HCT116 (cell line): ENCODE measurements around the gene RAD52. TPM values are rescaled to one million over a fixed set of nuclear protein-coding genes. Genes with fewer than 3 reads are reported as not detected.

Source experiments
- ATAC-seq: fragments of 200-7000 bp; cut with Tn5 transposase; 2 replicates; pipeline ENCODE4 v1.9.1; 2020; ENCODE audit warnings: mild to moderate bottlenecking, moderate library complexity
- BruUV-seq: library from RNA; stranded (reverse); fragments of 400-500 nt; replicated peaks from 2 replicates; lab custom pipeline; 2021; lab: Mats Ljungman, UMichigan
- CTCF ChIA-PET: fragments of 300-600 bp; sonication (Branson Sonifier 250); formaldehyde crosslinking; loops from one replicate; lab custom pipeline; 2021; ENCODE audit warnings: antibody characterized with exemption; lab: Charles Lee
- POLR2A ChIA-PET: fragments of 300-600, 350-600 bp; sonication (Branson Sonifier 250); formaldehyde crosslinking; loops from one replicate; lab custom pipeline; 2021; ENCODE audit warnings: antibody characterized with exemption; lab: Charles Lee
- RAD21 ChIA-PET, 2 experiments: fragments of 300-600 bp; sonication (Branson Sonifier 250); formaldehyde crosslinking; loops; one replicate each; lab custom pipeline; 2023; ENCODE audit warnings: low total read pairs in 2 of 2; ENCODE audit not compliant: uncharacterized antibody in 2 of 2, unreplicated experiment in 2 of 2, low non-redundant PET in 1 of 2; lab: Charles Lee
- DNase-seq: peaks from one replicate; pipeline ENCODE4 v3.0.0-alpha.2; 2010; ENCODE audit warnings: low read depth, low spot score
- H2AFZ ChIP-seq: fragments of 200-600 bp; shearing (Covaris generic), sonication (generic); 2 replicates; pipeline ENCODE4 v1.6.1; 2017; ENCODE audit warnings: low read depth, mixed run types, mixed read lengths, antibody characterized with exemption, low read length; ENCODE audit not compliant: poor library complexity, severe bottlenecking
- H3K27ac ChIP-seq: 2 replicates; pipeline ENCODE4 v1.5.1; 2012; ENCODE audit warnings: low read depth, low read length
- H3K27me3 ChIP-seq: fragments of 200-600 bp; sonication (generic); 2 replicates; pipeline ENCODE4 v1.6.1; 2016; ENCODE audit warnings: mixed run types, low read length, mixed read lengths; ENCODE audit not compliant: insufficient read depth
- H3K36me3 ChIP-seq, 2 experiments: fragments of 200-500 bp in 1 of 2; fragments of 200-600 bp in 1 of 2; sonication (Bioruptor generic) in 1 of 2; sonication (generic) in 1 of 2; 2 replicates each; pipeline versions ENCODE4 v1.5.1 to v1.6.1; 2014 to 2016; ENCODE audit warnings: low read length in 2 of 2, inconsistent platforms in 1 of 2, mixed read lengths in 1 of 2, mixed run types in 1 of 2; ENCODE audit not compliant: insufficient read depth in 2 of 2, control insufficient read depth in 1 of 2
- H3K4me1 ChIP-seq, 2 experiments: fragments of 200-600 bp in 1 of 2; sonication (generic) in 1 of 2; 2 replicates each; pipeline versions ENCODE4 v1.5.1 to v1.6.1; 2012 to 2017; ENCODE audit warnings: low read length in 2 of 2, inconsistent platforms in 1 of 2, mild to moderate bottlenecking in 1 of 2, mixed read lengths in 1 of 2, mixed run types in 1 of 2, moderate library complexity in 1 of 2; ENCODE audit not compliant: insufficient read depth in 2 of 2, control insufficient read depth in 1 of 2
- H3K4me2 ChIP-seq: fragments of 200-600 bp; sonication (generic); 2 replicates; pipeline ENCODE4 v1.6.1; 2017; ENCODE audit warnings: mixed run types, low read length, mixed read lengths
- H3K4me3 ChIP-seq, 2 experiments: fragments of 200-600 bp in 1 of 2; sonication (generic) in 1 of 2; replicated peaks in 1 of 2; 2 replicates each; pipeline ENCODE4 v1.5.1; 2011 to 2016; ENCODE audit warnings: low read length in 2 of 2, control low read depth in 1 of 2, low read depth in 1 of 2, mild to moderate bottlenecking in 1 of 2, mixed read lengths in 1 of 2, mixed run types in 1 of 2
- H3K79me2 ChIP-seq: fragments of 200-600 bp; sonication (generic); 2 replicates; pipeline ENCODE4 v1.6.1; 2017; ENCODE audit warnings: mild to moderate bottlenecking, mixed run types, low read length, moderate library complexity, mixed read lengths; ENCODE audit not compliant: insufficient read depth
- H3K9ac ChIP-seq: fragments of 200-600 bp; sonication (generic); 2 replicates; pipeline ENCODE4 v1.6.1; 2016; ENCODE audit warnings: low read length, mixed read lengths
- H3K9me2 ChIP-seq: fragments of 200-600 bp; sonication (generic), shearing (Covaris generic); 2 replicates; pipeline ENCODE4 v1.6.1; 2017; ENCODE audit warnings: mixed run types, mild to moderate bottlenecking, moderate library complexity; ENCODE audit not compliant: insufficient read depth
- H3K9me3 ChIP-seq, 2 experiments: fragments of 200-500 bp in 1 of 2; fragments of 200-600 bp in 1 of 2; sonication (Bioruptor generic) in 1 of 2; sonication (generic) in 1 of 2; 2 replicates each; pipeline ENCODE4 v1.6.1; 2014 to 2017; ENCODE audit warnings: low read length in 2 of 2, mixed read lengths in 2 of 2, inconsistent platforms in 1 of 2, low read depth in 1 of 2, mild to moderate bottlenecking in 1 of 2, mixed run types in 1 of 2, moderate library complexity in 1 of 2; ENCODE audit not compliant: control insufficient read depth in 1 of 2, insufficient read depth in 1 of 2
- H4K20me1 ChIP-seq: fragments of 200-600 bp; sonication (generic), shearing (Covaris generic); 2 replicates; pipeline ENCODE4 v1.6.1; 2017; ENCODE audit warnings: mixed run types, mild to moderate bottlenecking, moderate library complexity; ENCODE audit not compliant: insufficient read depth
- CBX3 ChIP-seq: IDR thresholded peaks from 2 replicates; pipeline ENCODE4 v1.6.1; 2012; ENCODE audit warnings: low read depth
- CEBPB ChIP-seq: IDR thresholded peaks from 2 replicates; pipeline ENCODE4 v1.6.1; 2012; ENCODE audit warnings: low read depth
- ELF1 ChIP-seq: IDR thresholded peaks from 2 replicates; pipeline ENCODE4 v1.6.1; 2012; ENCODE audit warnings: low read depth, borderline replicate concordance
- EZH2 ChIP-seq: fragments of 200-600 bp; sonication (generic); IDR thresholded peaks from 2 replicates; pipeline ENCODE4 v1.6.1; 2017; ENCODE audit warnings: antibody characterized with exemption, mixed run types
- EZH2phosphoT487 ChIP-seq: fragments of 200-600 bp; IDR thresholded peaks from 2 replicates; pipeline ENCODE4 v1.6.1; 2018; ENCODE audit warnings: antibody characterized with exemption, borderline replicate concordance
- FOSL1 ChIP-seq: IDR thresholded peaks from 2 replicates; pipeline ENCODE4 v1.6.1; 2012; ENCODE audit warnings: low read depth
- JUND ChIP-seq: IDR thresholded peaks from 2 replicates; pipeline ENCODE4 v1.6.1; 2012
- POLR2AphosphoS5 ChIP-seq: IDR thresholded peaks from 2 replicates; pipeline ENCODE4 v1.6.1; 2011; ENCODE audit warnings: mild to moderate bottlenecking, low read depth, low read length, moderate library complexity
- RAD21 ChIP-seq: IDR thresholded peaks from 2 replicates; pipeline ENCODE4 v1.6.1; 2012; ENCODE audit warnings: low read depth, mild to moderate bottlenecking
- SIN3A ChIP-seq: IDR thresholded peaks from 2 replicates; pipeline ENCODE4 v1.6.1; 2012; ENCODE audit warnings: low read depth
- SP1 ChIP-seq: IDR thresholded peaks from 2 replicates; pipeline ENCODE4 v1.6.1; 2012; ENCODE audit warnings: low read depth
- SRF ChIP-seq: IDR thresholded peaks from 2 replicates; pipeline ENCODE4 v1.6.1; 2012; ENCODE audit warnings: low read depth
- TCF7L2 ChIP-seq: IDR thresholded peaks from 2 replicates; pipeline ENCODE4 v1.7.0; 2011; ENCODE audit warnings: borderline replicate concordance, inconsistent platforms; ENCODE audit not compliant: insufficient read depth, insufficient read length; ENCODE audit errors: extremely low read depth
- YY1 ChIP-seq: IDR thresholded peaks from 2 replicates; pipeline ENCODE4 v1.6.1; 2011; ENCODE audit warnings: low read length, low read depth, moderate library complexity, mild to moderate bottlenecking; ENCODE audit not compliant: insufficient replicate concordance; ENCODE audit errors: extremely low read depth
- ZFX ChIP-seq: fragments of 450-650 bp; IDR thresholded peaks from 2 replicates; pipeline ENCODE4 v1.6.1; 2017
- ZNF274 ChIP-seq: fragments of 200-500 bp; sonication (Bioruptor generic); IDR thresholded peaks from 2 replicates; pipeline ENCODE4 v1.6.1; 2014; ENCODE audit warnings: mild to moderate bottlenecking, low read depth, low read length, inconsistent platforms
- intact Hi-C: fragments of 100-400 bp; cut with micrococcal nuclease; formaldehyde crosslinking; loops from 2 replicates; pipeline ENCODE4 v1.10.0; 2022
- total RNA-seq: library from RNA; stranded (reverse); gene quantifications from one replicate; pipeline ENCODE4 v1.2.1, GENCODE V29; 2021; ENCODE audit not compliant: unreplicated experiment
- TF ChIP-seq, protein P1 (sequence below): IDR thresholded peaks from 2 replicates; pipeline ENCODE4 v1.6.1; 2011; ENCODE audit warnings: mild to moderate bottlenecking, low read length, moderate library complexity; ENCODE audit not compliant: insufficient replicate concordance; ENCODE audit errors: extremely low read depth
- TF ChIP-seq, protein P2 (sequence below): IDR thresholded peaks from 2 replicates; pipeline ENCODE4 v1.6.1; 2012

The RAD52 gene
- total RNA-seq, 1 experiment from 2014 or later: 24.4 TPM

DNA sequence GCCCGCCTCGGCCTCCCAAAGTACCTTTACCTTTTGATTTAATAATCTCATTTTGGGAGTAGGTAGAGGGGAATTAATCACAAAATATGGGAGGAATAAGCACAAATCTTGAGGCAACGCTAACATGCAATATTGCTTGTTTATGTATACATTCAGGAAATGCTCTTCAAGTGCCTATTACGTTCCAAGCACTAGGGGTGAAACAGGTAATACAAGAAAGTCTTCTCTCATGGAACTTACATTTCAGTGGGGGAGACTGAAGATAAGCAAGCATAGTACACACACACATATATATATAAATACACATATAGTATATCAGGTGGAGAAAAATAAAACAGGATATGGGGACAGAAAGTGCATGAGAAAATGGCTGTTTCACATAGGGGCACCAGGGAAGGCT is 22.5 kb upstream of the RAD52 start:
- no peaks in the 10 kb centered on the region for H3K79me2 ChIP-seq
- no peak overlapping the region for H3K4me2 ChIP-seq
- RAD21 ChIA-PET: no interaction called here
- H3K9ac ChIP-seq: no peak overlapping the region
- H3K9me3 ChIP-seq: no peaks in the 10 kb centered on the region
- DNase-seq (no peak), ATAC-seq (no peak)
- no peaks in the 10 kb centered on the region for H4K20me1 ChIP-seq
- H3K36me3 ChIP-seq: no peaks in the 10 kb centered on the region
- POLR2A ChIA-PET: no interaction called here
- no TSS peak for BruUV-seq
- no peaks in the 10 kb centered on the region for H3K9me2 ChIP-seq
- H3K27ac ChIP-seq: no peak overlapping the region
- H3K4me1 ChIP-seq: peaks cover 3 to 13% of the 10 kb centered on the region in 2 experiments; a peak in 3 of 4 replicates
- no peak overlapping the region for H3K4me3 ChIP-seq
- CTCF ChIA-PET: no interaction called here
- no peak overlapping the region for H2AFZ ChIP-seq
- no peaks in the 10 kb centered on the region for H3K27me3 ChIP-seq
- TF ChIP-seq EZH2 (no peak), YY1 (no peak), JUND (no peak), RAD21 (no peak)
- intact Hi-C loops: no loop called here

DNA sequence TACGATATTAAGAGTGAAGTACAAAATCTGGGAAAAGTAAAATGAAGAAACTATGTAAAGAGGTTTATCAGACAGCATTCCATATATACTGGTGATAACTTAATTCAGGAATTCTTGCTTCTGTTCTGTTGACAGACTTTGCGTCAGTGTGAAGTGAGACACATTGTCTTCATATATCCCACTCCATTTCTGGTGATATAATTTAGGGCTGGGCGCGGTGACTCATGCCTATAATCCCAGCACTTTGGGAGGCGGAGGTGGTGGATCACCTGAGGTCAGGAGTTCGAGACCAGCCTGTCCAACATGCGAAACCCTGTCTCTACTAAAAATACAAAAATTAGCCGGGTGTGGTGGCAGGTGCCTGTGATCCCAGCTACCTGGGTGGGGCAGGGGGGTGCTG is 20.3 kb upstream of the RAD52 start:
- ChIA-PET CTCF (no interaction called here), POLR2A (no interaction called here), RAD21 (no interaction called here)
- Histone ChIP-seq H3K9me2 (no peaks in the 10 kb centered on the region), H3K27me3 (no peaks in the 10 kb centered on the region), H2AFZ (no peak overlapping the region), H3K9me3 (no peaks in the 10 kb centered on the region), H3K9ac (no peak overlapping the region), H3K4me1 (peaks cover 3 to 13% of the 10 kb centered on the region in 2 experiments; a peak in 3 of 4 replicates), H3K4me3 (no peak overlapping the region), H3K27ac (no peak overlapping the region), H3K4me2 (peak overlapping the region; percentile 41; the same call in 1 of the 2 replicates), H4K20me1 (no peaks in the 10 kb centered on the region), H3K79me2 (no peaks in the 10 kb centered on the region), H3K36me3 (no peaks in the 10 kb centered on the region)
- peak; percentile 42; the same call in 1 of the 2 replicates for ATAC-seq
- TF ChIP-seq JUND: no peak
- no peak for TF ChIP-seq FOSL1
- TF ChIP-seq SP1: no peak
- no peak for TF ChIP-seq ELF1
- no peak for TF ChIP-seq SRF
- TF ChIP-seq POLR2AphosphoS5: no peak
- TF ChIP-seq EZH2phosphoT487: no peak
- TF ChIP-seq, protein P1, sequence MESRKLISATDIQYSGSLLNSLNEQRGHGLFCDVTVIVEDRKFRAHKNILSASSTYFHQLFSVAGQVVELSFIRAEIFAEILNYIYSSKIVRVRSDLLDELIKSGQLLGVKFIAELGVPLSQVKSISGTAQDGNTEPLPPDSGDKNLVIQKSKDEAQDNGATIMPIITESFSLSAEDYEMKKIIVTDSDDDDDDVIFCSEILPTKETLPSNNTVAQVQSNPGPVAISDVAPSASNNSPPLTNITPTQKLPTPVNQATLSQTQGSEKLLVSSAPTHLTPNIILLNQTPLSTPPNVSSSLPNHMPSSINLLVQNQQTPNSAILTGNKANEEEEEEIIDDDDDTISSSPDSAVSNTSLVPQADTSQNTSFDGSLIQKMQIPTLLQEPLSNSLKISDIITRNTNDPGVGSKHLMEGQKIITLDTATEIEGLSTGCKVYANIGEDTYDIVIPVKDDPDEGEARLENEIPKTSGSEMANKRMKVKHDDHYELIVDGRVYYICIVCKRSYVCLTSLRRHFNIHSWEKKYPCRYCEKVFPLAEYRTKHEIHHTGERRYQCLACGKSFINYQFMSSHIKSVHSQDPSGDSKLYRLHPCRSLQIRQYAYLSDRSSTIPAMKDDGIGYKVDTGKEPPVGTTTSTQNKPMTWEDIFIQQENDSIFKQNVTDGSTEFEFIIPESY: no peak
- no peak for TF ChIP-seq EZH2
- TF ChIP-seq ZNF274: no peak
- TF ChIP-seq, protein P2, sequence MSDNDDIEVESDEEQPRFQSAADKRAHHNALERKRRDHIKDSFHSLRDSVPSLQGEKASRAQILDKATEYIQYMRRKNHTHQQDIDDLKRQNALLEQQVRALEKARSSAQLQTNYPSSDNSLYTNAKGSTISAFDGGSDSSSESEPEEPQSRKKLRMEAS: no peak
- no peak for TF ChIP-seq CBX3
- TF ChIP-seq YY1: no peak
- no peak for TF ChIP-seq TCF7L2
- TF ChIP-seq ZFX: no peak
- TF ChIP-seq CEBPB: no peak
- no peak for TF ChIP-seq SIN3A
- BruUV-seq: no TSS peak
- intact Hi-C loops: no loop called here
- DNase-seq: no peak
